ENCODE data around the gene RMND1.
"Not testable (repeated sequence)": the region's sequence is repeated elsewhere in the genome, so short reads cannot be mapped to it uniquely, and the experiment has no call there.

The RMND1 gene

GRCh38 chr6:151451950-151452749 lies at the start of gene RMND1:
TSS of gene RMND1 (minus strand) at chr6:151452126. CDS start at chr6:151445811, 6,315 bp downstream.
- DNase-seq (ENCODE audit: low read depth): peak; percentile 99

- DNase-seq (ENCODE audit: low read depth): no peak
These were observed 47.6 kb upstream of the RMND1 start for GRCh38 chr6:151499551-151499950.

- DNase-seq (ENCODE audit: low read depth): no peak
These were observed 46.4 kb upstream of the RMND1 start for GRCh38 chr6:151498327-151498726.

- no peak for DNase-seq (ENCODE audit: low read depth)
These were observed 46.0 kb upstream of the RMND1 start for GRCh38 chr6:151497905-151498304.

GRCh38 chr6:151495380-151495779 lies 43.5 kb upstream of the RMND1 start:
- DNase-seq (ENCODE audit: low read depth): no peak

GRCh38 chr6:151494936-151495320 lies 43.0 kb upstream of the RMND1 start:
- no peak for DNase-seq (ENCODE audit: low read depth)

GRCh38 chr6:151494235-151494935 lies 42.5 kb upstream of the RMND1 start:
- peak; percentile 8 for DNase-seq (ENCODE audit: low read depth)

GRCh38 chr6:151493804-151494234 lies 41.9 kb upstream of the RMND1 start, which contains the start of gene CCDC170:
TSS of gene CCDC170 (plus strand) at chr6:151494017. CDS start at chr6:151494129, 112 bp downstream.
- DNase-seq (ENCODE audit: low read depth): no peak

GRCh38 chr6:151493161-151493803 lies 41.4 kb upstream of the RMND1 start:
- DNase-seq (ENCODE audit: low read depth): no peak

GRCh38 chr6:151490996-151491395 lies 39.1 kb upstream of the RMND1 start:
- no peak for DNase-seq (ENCODE audit: low read depth)

- no peak for DNase-seq (ENCODE audit: low read depth)
These were observed 36.3 kb upstream of the RMND1 start for GRCh38 chr6:151488226-151488625.

- DNase-seq (ENCODE audit: low read depth): no peak
These were observed 32.1 kb upstream of the RMND1 start for GRCh38 chr6:151483994-151484393.

- no peak for DNase-seq (ENCODE audit: low read depth)
These were observed 30.4 kb upstream of the RMND1 start for GRCh38 chr6:151482290-151482689.

- no peak for DNase-seq (ENCODE audit: low read depth)
These were observed 29.9 kb upstream of the RMND1 start for GRCh38 chr6:151481786-151482185.

- DNase-seq (ENCODE audit: low read depth): no peak
These were observed 26.7 kb upstream of the RMND1 start for GRCh38 chr6:151478670-151479069.

GRCh38 chr6:151477726-151478125 lies 25.8 kb upstream of the RMND1 start:
- no peak for DNase-seq (ENCODE audit: low read depth)

- peak; percentile 20 for DNase-seq (ENCODE audit: low read depth)
These were observed 24.0 kb upstream of the RMND1 start for GRCh38 chr6:151475653-151476523.

GRCh38 chr6:151464702-151465101 lies 12.8 kb upstream of the RMND1 start:
- DNase-seq (ENCODE audit: low read depth): no peak

GRCh38 chr6:151461673-151462072 lies 9.7 kb upstream of the RMND1 start:
- DNase-seq (ENCODE audit: low read depth): no peak

GRCh38 chr6:151455751-151456398 lies 3.9 kb upstream of the RMND1 start:
- not testable (repeated sequence) for DNase-seq (ENCODE audit: low read depth)

GRCh38 chr6:151452750-151453427 lies 963 bp upstream of the RMND1 start:
- DNase-seq (ENCODE audit: low read depth): no peak
